GM19438 (cell line): ENCODE results near the gene HPRT1.

Source experiments
- ATAC-seq: cut with Tn5 transposase; IDR thresholded peaks from one replicate; pipeline ENCODE4 v1.9.1; 2021; ENCODE audit warnings: low read depth; ENCODE audit not compliant: unreplicated experiment

HPRT1 gene

DNA sequence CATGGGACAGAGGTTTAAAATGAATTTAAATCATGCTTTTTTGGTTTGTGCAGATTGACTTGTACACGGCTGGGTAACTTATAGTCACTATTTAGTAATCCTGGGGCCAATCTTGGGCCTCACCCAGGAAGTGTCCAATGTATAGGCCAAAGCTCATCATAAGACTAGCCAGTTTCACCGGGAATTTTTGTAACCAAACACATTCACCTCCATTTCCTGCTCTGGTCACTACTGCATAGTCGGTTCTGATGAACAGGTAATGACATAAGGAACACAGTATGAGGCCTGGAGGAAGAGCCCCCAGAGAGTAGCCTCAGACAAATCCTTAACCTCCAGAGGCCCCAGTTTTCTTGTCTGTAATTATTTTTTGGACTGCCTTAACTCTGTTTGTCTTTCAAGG, 81.9 kb downstream of the HPRT1 start:
- ATAC-seq, result no peak

DNA sequence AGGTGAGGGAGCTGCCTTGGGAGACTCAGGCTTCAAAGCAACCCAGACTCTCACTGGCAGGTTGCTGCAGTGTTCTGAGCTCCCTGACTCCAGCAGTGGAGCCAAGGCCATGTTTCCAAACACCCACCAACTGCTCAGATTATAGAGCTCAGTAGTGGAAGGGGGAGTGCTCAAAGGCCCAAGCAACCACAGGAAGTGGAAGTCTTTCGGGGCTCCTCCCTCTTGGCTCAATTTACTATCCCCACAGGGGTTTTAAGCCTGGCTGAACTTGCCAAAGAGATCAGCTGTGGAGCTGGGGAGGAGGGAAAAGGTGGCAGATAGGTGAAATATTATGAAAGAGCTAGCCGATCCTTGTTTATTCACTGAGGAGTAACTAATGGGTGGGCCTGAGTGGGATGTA, 82.5 kb downstream of the HPRT1 start:
- ATAC-seq, result peak; percentile 69

DNA sequence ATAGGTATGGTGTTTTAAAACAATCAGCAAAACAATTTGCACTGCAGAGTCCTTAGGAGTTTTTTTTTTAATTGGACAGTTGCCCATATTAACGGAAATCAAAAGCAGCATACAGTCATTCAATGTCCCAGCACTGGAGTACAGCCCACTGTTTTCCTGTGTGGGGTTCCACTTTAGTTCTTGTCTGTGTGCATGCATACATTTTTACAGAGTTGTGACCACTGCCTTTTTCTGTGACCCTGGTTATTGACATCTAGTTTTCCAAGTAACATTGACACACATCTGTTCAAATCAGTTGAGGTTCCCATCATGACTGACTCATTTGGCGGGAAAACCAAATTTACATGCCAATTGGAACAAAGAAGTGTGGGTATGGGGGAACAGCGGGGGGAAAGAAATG, 83.3 kb downstream of the HPRT1 start:
- ATAC-seq, result no peak

DNA sequence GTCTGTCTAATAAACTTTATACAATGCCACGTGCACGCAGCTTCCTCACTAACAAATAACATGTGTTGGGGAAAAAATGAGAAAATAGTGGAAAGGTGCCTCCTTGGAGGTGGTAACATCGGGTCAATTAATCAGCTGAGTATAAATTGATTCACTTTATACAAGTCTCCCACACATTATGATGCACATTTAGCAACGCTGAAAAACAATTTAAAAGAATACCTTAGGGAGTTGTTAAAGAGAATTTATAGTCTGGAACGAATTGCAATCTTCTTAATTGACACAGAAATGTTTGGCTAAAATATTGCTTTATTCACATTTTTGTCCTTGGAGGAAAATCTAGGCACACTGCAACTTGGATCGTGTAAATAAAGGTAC, 84.2 kb downstream of the HPRT1 start:
- no peak for ATAC-seq

DNA sequence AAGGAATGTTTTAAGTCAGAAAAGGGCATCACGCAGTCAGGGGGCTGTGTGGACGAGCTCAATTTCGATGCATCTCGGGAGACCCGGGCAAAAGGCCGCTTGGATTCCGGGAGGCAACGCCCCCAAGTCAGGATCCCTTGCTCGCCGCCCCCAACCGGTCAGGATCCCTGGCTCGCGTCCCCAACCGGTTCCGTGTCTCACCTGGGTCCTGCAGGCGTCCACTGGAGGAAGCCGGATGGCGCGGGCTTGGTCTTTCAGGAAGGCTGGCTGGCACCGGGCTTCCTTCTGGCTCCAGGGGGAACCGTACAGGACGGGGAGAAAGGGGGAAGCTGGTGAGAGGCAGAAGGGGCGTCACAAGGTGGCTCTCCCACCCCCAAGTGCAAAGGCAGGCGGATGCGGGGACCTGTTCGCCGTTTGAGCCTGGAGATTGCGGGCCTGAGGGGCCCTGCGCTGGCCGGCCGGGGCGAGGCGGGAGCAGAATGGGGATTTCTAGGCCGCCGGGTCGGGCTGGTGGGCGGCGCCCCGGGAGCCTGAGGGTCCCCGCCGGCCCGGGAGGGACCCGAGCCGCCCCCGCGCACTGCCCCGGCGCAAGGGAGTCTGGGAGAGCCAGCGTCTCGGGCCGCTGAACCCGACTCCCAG, 84.7 kb downstream of the HPRT1 start:
- no peak for ATAC-seq

DNA sequence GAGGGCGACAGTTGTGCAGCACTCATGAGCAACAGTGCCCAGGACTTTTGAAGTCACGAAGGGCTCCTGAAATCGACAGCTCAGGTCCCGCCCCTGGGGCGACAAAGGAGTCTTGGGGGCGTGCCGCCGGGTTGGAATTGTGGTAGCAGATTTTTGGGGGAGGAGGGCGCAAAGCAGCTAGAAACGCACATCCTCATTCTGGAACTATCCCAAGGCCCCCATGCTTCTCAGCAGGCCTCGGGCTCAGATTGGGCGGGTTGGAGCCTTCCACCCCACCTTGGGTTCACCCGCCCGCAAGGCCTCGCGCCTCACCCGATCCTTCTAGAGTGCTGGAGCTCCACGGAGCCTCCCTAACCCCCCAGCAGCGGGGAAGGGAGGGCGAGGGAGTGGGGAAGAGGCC, 85.5 kb downstream of the HPRT1 start:
- ATAC-seq, result no peak

DNA sequence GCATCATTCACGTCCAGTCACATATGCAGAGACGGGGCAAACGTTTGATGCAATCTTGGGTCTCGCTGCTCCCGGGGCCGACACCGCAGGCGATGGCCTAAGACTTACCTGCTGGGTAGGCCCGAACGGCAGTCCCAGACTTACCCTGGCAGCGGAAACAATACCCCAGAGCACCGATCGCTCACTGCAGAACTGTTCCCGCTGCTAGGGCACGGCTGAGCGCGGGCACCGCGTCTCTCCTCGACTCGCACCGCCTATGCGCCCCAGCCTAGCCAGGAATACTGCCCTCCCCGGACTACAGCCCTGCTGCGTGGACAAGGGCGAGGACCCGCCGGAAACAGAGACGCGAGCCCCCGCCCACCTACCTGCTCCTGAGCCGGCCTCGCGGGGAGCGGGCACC, 86.2 kb downstream of the HPRT1 start:
- ATAC-seq, result no peak

DNA sequence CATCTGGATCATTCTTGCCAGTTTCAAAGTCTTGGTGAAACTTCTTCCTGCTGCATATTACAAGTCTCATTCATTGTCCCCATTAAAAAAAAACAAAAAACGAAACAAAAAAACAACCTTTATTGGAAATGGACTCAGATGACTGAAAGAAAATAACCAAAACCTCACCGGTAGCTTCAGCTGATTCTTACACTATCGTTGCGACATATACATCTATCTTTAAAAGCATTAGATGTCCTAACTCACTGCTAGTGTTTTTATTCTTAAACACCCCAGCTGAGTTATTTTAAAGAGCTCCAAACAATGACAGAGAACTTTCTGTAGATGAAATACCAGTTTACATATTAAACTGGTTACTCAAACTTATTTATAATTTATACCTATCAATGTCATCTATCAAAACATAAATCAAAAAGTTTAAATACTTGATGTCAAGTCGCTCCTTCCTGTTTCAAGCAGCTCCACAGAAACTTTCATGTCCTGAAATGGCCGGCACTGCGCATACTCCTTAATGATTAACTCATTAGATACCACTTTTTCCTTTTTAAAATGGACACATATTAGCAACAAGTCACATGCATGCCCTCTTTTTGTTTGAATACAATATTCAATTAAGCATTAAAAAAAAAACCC, 87.2 kb downstream of the HPRT1 start:
- no peak for ATAC-seq

DNA sequence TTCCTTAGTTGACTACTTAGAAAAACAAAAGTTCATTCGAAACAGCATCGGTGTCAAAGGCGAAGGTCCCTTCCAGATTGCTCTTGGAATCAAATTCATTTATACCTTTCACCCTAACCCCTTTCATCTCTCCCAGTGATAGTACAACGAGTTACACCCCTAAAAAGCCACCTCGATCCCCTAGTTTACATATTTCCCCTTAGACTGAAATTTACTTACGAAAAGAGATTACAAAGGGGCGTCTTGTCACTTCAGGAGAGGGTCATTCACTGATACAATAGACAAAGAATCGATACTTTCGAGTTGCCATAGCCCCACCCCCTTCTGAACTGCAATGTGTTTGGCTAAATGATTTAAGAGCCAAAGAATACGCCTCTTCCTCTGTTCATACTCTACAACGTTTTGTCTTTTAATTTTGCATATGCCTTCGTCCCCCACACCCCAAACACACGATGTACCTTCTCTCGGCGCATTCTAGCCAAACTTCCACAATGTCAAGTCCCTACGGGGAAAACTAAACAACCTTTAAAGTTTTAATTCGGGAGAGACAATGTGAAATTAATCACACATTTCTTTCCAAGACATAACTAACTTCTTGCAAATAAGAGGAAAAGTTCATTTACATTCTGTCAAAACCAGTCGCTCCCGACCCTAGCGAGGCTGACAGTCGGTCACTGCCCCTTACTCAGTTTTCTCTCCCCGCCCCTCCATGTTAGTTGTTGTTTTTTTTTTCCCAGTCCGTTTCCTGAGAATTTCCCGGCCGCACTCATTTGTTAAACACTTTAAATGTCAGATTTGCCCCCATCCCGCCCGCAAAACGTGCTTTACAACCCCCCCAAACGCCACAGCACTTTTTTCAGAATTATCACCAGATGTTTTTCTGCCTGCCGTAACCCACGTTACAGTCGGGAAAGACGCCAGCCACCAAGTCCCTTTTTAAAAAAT, 88.6 kb downstream of the HPRT1 start:
- ATAC-seq, result no peak
